Measurements from ENCODE around the gene LUC7L3. TPM values are rescaled to one million over a fixed set of nuclear protein-coding genes. Genes with fewer than 3 reads are reported as not detected.

Gene LUC7L3
- total RNA-seq, 2 experiments from 2014 or later, result 116 to 126 TPM

DNA sequence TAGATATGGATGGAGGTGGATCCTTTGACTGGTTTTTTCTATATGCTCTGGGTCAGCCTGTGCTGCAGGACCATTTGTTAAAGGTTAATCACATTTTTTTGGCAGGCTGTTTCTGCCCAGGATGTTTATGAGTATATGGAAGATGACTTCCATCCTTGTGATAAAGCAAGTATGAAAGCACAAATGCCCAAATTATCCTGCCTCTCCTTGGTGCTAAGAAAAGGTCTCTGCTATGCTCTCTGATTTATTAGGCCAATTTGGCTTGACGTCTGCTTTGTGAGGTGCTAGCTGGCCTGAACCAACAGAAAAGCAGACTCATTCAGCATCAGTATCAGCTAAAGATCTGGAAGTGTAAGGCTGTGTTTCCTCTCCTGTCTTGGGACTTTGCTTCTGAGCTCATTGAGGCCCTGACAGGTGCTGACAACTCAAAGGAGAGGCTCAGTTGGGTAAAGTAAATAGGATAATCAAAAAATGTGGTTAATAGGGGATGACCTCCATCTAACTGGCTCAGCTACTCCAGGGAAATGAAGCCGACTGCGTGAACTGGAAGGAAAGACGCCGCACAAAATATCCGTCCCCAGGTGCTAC is 26.9 kb upstream of the LUC7L3 start:
- intact Hi-C loops (cut with DNase I, micrococcal nuclease), result no loop called here
- no peak overlapping the region for H3K27ac Mint-ChIP-seq

GRCh38 chr17:50693036-50693682 is 26.2 kb upstream of the LUC7L3 start:
- ATAC-seq (ENCODE audit: poor library complexity) (no peak), DNase-seq (no peak)
- Histone ChIP-seq H3K27ac (ENCODE audit: low read depth in 1 of 2, low read length in 2 of 2) (no peak overlapping the region), H3K9me3 (ENCODE audit: control insufficient read depth in 1 of 2, insufficient read depth in 1 of 2, low read length in 2 of 2) (no peaks in the 10 kb centered on the region), H3K4me3 (ENCODE audit: low read length) (no peak overlapping the region), H3K36me3 (ENCODE audit: insufficient read depth, low read length) (peaks cover 56% of the 10 kb centered on the region), H3K27me3 (ENCODE audit: control insufficient read depth in 1 of 2, insufficient read depth in 2 of 2, low read length in 2 of 2) (no peaks in the 10 kb centered on the region), H3K4me1 (ENCODE audit: insufficient read depth, low read length) (peaks cover 2% of the 10 kb centered on the region)
- Mint-ChIP-seq H3K36me3 (ENCODE audit: low read depth) (peaks cover 54% of the 10 kb centered on the region), H3K27ac (no peak overlapping the region), H3K4me1 (ENCODE audit: low read depth) (peaks cover 11% of the 10 kb centered on the region), H3K4me3 (no peak overlapping the region), H3K9me3 (no peaks in the 10 kb centered on the region), H3K27me3 (no peaks in the 10 kb centered on the region)
- ChIA-PET CTCF (no interaction called here), POLR2A (interaction anchor here (0.6 kb wide), 1 partner anchor 164 kb away, joined by 3 read pairs; no protein-coding TSS in a partner anchor)
- intact Hi-C loops (cut with DNase I, micrococcal nuclease), result no loop called here
- TF ChIP-seq, protein P1, sequence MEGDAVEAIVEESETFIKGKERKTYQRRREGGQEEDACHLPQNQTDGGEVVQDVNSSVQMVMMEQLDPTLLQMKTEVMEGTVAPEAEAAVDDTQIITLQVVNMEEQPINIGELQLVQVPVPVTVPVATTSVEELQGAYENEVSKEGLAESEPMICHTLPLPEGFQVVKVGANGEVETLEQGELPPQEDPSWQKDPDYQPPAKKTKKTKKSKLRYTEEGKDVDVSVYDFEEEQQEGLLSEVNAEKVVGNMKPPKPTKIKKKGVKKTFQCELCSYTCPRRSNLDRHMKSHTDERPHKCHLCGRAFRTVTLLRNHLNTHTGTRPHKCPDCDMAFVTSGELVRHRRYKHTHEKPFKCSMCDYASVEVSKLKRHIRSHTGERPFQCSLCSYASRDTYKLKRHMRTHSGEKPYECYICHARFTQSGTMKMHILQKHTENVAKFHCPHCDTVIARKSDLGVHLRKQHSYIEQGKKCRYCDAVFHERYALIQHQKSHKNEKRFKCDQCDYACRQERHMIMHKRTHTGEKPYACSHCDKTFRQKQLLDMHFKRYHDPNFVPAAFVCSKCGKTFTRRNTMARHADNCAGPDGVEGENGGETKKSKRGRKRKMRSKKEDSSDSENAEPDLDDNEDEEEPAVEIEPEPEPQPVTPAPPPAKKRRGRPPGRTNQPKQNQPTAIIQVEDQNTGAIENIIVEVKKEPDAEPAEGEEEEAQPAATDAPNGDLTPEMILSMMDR (IDR thresholded peaks at IDR 0.05), result no peak

More for the DNA sequence above, 26.9 kb upstream of the LUC7L3 start:
- no peak overlapping the region for H3K4me3 Mint-ChIP-seq
- DNase-seq, result no peak
- no peaks in the 10 kb centered on the region for H3K9me3 Mint-ChIP-seq
- no peak overlapping the region for H3K27ac ChIP-seq (ENCODE audit: low read depth in 1 of 2, low read length in 2 of 2)
- ATAC-seq (ENCODE audit: poor library complexity), result no peak
- no peaks in the 10 kb centered on the region for H3K27me3 ChIP-seq (ENCODE audit: control insufficient read depth in 1 of 2, insufficient read depth in 2 of 2, low read length in 2 of 2)
- ChIA-PET POLR2A (no interaction called here), CTCF (no interaction called here)
- no peaks in the 10 kb centered on the region for H3K9me3 ChIP-seq (ENCODE audit: control insufficient read depth in 1 of 2, insufficient read depth in 1 of 2, low read length in 2 of 2)
- H3K4me1 Mint-ChIP-seq (ENCODE audit: low read depth), result peaks cover 6% of the 10 kb centered on the region
- TF ChIP-seq, protein P1 (IDR thresholded peaks at IDR 0.05), result no peak
- H3K4me3 ChIP-seq (ENCODE audit: low read length), result no peak overlapping the region
- H3K27me3 Mint-ChIP-seq, result no peaks in the 10 kb centered on the region
- peaks cover 50% of the 10 kb centered on the region for H3K36me3 ChIP-seq (ENCODE audit: insufficient read depth, low read length)
- H3K4me1 ChIP-seq (ENCODE audit: insufficient read depth, low read length), result peaks cover under 1% of the 10 kb centered on the region
- peaks cover 48% of the 10 kb centered on the region for H3K36me3 Mint-ChIP-seq (ENCODE audit: low read depth)

DNA sequence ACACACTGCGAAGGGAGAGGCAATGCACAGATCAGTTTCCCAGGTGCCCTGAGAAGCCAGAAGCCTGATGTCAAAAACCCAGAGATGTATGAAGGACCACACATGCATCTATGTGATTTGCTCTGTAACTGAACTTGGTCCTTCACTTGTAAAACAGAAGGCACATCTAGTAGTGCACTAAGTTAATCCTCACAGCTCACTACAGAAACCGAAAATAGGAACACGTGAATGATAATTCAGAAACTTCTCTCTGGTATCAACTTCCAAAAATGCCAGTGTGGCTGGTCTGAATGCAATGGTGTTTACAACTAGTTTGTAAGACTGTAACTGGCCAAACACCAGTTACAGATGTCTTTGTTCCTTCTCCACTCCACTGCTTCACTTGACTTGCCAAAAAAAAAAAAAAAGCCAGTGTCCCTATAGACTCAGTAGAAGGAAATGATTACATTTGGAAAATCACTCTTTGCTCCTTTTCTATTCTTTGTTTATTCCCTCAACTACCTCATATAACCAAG is 23.0 kb upstream of the LUC7L3 start:
- Histone ChIP-seq H3K9me3 (ENCODE audit: control insufficient read depth in 1 of 2, insufficient read depth in 1 of 2, low read length in 2 of 2) (no peaks in the 10 kb centered on the region), H3K27ac (ENCODE audit: low read depth in 1 of 2, low read length in 2 of 2) (no peak overlapping the region), H3K36me3 (ENCODE audit: insufficient read depth, low read length) (peaks cover 78% of the 10 kb centered on the region), H3K4me3 (ENCODE audit: low read length) (no peak overlapping the region), H3K4me1 (ENCODE audit: insufficient read depth, low read length) (peaks cover 2% of the 10 kb centered on the region), H3K27me3 (ENCODE audit: control insufficient read depth in 1 of 2, insufficient read depth in 2 of 2, low read length in 2 of 2) (no peaks in the 10 kb centered on the region)
- TF ChIP-seq, protein P1 (IDR thresholded peaks at IDR 0.05), result no peak
- H3K27ac Mint-ChIP-seq, result no peak overlapping the region
- H3K4me3 Mint-ChIP-seq, result no peak overlapping the region
- ChIA-PET CTCF (interaction anchor here (1.3 kb wide), 1 partner anchor 66 kb away, joined by 4 read pairs; no protein-coding TSS in a partner anchor), POLR2A (interaction anchor here (0.7 to 1.0 kb wide), 2 partner anchors 23 to 39 kb away, joined by 3 read pairs; partner anchors contain the start of gene LUC7L3)
- H3K4me1 Mint-ChIP-seq (ENCODE audit: low read depth), result peaks cover 21% of the 10 kb centered on the region
- no peaks in the 10 kb centered on the region for H3K9me3 Mint-ChIP-seq
- ATAC-seq (ENCODE audit: poor library complexity) (no peak), DNase-seq (no peak)
- H3K36me3 Mint-ChIP-seq (ENCODE audit: low read depth), result peaks cover 84% of the 10 kb centered on the region
- intact Hi-C loops (cut with DNase I, micrococcal nuclease), result loop anchor here in 1 of 2 experiments (5.0 kb wide), 4 partner anchors 46 to 219 kb away; partner anchors contain the start of genes ABCC3, RSAD1 and SPATA20
- no peaks in the 10 kb centered on the region for H3K27me3 Mint-ChIP-seq

Data from CD4-positive, alpha-beta T cell (primary cell).